Uterus (tissue), 4 donors: ENCODE results near the gene MAMDC4. TPM values are rescaled to one million over a fixed set of nuclear protein-coding genes. Genes with fewer than 3 reads are reported as not detected.

Source experiments
- DNase-seq, 2 donors: peaks; one replicate each; pipeline ENCODE4 v3.0.0-alpha.2; 2019 to 2020
- H3K27ac ChIP-seq, 2 donors: fragments of 200-600 bp; sonication (generic); 1 replicate in 1 of 2; 2 replicates in 1 of 2; pipeline ENCODE4 v1.5.1; 2016 to 2018
- H3K27me3 ChIP-seq, 2 donors: fragments of 200-600 bp; sonication (generic); one replicate each; pipeline ENCODE4 v1.5.1; 2018 to 2019; ENCODE audit warnings: control low read depth in 1 of 2
- H3K36me3 ChIP-seq, 2 donors: fragments of 200-600 bp; sonication (generic); one replicate each; pipeline ENCODE4 v1.5.1; 2019; ENCODE audit warnings: control low read depth in 1 of 2
- H3K4me1 ChIP-seq, 2 donors: fragments of 200-600 bp; sonication (generic); one replicate each; pipeline ENCODE4 v1.5.1; 2018 to 2019; ENCODE audit warnings: control low read depth in 1 of 2
- H3K4me3 ChIP-seq, 2 donors: fragments of 200-600 bp; sonication (generic); 1 replicate in 1 of 2; 2 replicates in 1 of 2; pipeline ENCODE4 v1.5.1; 2018 to 2019; ENCODE audit warnings: mild to moderate bottlenecking in 1 of 2
- H3K9me3 ChIP-seq, 2 donors: fragments of 200-600 bp; sonication (generic); one replicate each; pipeline ENCODE4 v1.5.1; 2019; ENCODE audit warnings: control low read depth in 1 of 2
- CTCF ChIP-seq, 4 experiments: fragments of 200-600 bp in 2 of 4; fragments of 450-650 bp in 2 of 4; sonication (generic) in 2 of 4; IDR thresholded peaks; one replicate each; pipeline ENCODE4 v1.5.1; 2016 to 2019; ENCODE audit warnings: antibody characterized with exemption in 4 of 4, mild to moderate bottlenecking in 2 of 4, moderate library complexity in 1 of 4
- POLR2A ChIP-seq, 2 donors: fragments of 450-650 bp; IDR thresholded peaks; one replicate each; pipeline ENCODE4 v1.6.1; 2016; ENCODE audit warnings: antibody characterized with exemption in 2 of 2, mild to moderate bottlenecking in 1 of 2, moderate library complexity in 1 of 2
- intact Hi-C: fragments of 100-400 bp; cut with DNase I; formaldehyde crosslinking; loops from one replicate; pipeline ENCODE4 v1.15.1; 2023; ENCODE audit warnings: low total_unique reads
- total RNA-seq, 4 donors: library from RNA; depleted of rRNA in 3 of 4; stranded (reverse); fragments of >200 nt in 3 of 4; gene quantifications; one replicate each; pipeline versions ENCODE4 v1.1.0 to v1.2.4, GENCODE V29; 2014 to 2023
- donor health status: DM: yes; HTN: yes; CAD: no.

The MAMDC4 gene
- total RNA-seq, 4 donors from 2014 or later, result 0.26 to 4.3 (median 4.2) TPM; not detected in 1

GRCh38 chr9:136852664-136853595, 784 bp downstream of the MAMDC4 start:
- H3K27ac ChIP-seq, result no peak overlapping the region
- no peak for TF ChIP-seq CTCF (IDR thresholded peaks at IDR 0.05)
- TF ChIP-seq POLR2A (IDR thresholded peaks at IDR 0.05), result no peak
- peak in 1 of 2 donors; percentile 17 for DNase-seq
- no peaks in the 10 kb centered on the region for H3K9me3 ChIP-seq
- H3K4me1 ChIP-seq, result peaks cover 5 to 9% of the 10 kb centered on the region in 2 donors
- H3K36me3 ChIP-seq, result no peaks in the 10 kb centered on the region
- intact Hi-C loops, result no loop called here
- H3K4me3 ChIP-seq, result no peak overlapping the region
- H3K27me3 ChIP-seq, result peaks cover 0 to 6% of the 10 kb centered on the region in 2 donors

DNA sequence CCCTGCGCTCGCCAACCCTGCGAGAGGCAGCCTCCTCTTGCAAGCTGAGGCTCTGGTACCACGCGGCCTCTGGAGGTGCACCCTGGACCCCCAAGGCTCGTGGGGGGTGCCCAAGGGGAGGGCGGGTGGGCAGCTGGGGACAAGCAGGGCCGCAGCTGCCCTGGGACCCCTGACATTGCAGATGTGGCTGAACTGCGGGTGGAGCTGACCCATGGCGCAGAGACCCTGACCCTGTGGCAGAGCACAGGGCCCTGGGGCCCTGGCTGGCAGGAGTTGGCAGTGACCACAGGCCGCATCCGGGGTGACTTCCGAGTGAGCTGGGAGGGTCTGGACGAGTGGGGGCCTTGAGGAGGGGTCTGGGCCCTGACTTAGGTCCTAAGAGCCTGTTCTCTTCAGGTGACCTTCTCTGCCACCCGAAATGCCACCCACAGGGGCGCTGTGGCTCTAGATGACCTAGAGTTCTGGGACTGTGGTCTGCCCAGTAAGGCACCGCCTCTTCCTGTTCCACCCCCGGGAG, 1.5 kb downstream of the MAMDC4 start:
- no peaks in the 10 kb centered on the region for H3K36me3 ChIP-seq
- H3K4me3 ChIP-seq, result no peak overlapping the region
- no peak for TF ChIP-seq CTCF (IDR thresholded peaks at IDR 0.05)
- no peak for TF ChIP-seq POLR2A (IDR thresholded peaks at IDR 0.05)
- peaks cover 5 to 9% of the 10 kb centered on the region in 2 donors for H3K4me1 ChIP-seq
- H3K27ac ChIP-seq, result no peak overlapping the region
- intact Hi-C loops, result no loop called here
- DNase-seq, result peak in 1 of 2 donors; percentile 15
- H3K9me3 ChIP-seq, result no peaks in the 10 kb centered on the region
- no peaks in the 10 kb centered on the region for H3K27me3 ChIP-seq

GRCh38 chr9:136854113-136854841, 2.1 kb downstream of the MAMDC4 start:
- Histone ChIP-seq H3K36me3 (no peaks in the 10 kb centered on the region), H3K4me3 (no peak overlapping the region), H3K9me3 (no peaks in the 10 kb centered on the region), H3K4me1 (peaks cover 5 to 9% of the 10 kb centered on the region in 2 donors), H3K27me3 (no peaks in the 10 kb centered on the region), H3K27ac (no peak overlapping the region)
- TF ChIP-seq CTCF (IDR thresholded peaks at IDR 0.05) (no peak), POLR2A (IDR thresholded peaks at IDR 0.05) (no peak)
- peak in 1 of 2 donors; percentile 21 for DNase-seq
- intact Hi-C loops, result no loop called here

DNA sequence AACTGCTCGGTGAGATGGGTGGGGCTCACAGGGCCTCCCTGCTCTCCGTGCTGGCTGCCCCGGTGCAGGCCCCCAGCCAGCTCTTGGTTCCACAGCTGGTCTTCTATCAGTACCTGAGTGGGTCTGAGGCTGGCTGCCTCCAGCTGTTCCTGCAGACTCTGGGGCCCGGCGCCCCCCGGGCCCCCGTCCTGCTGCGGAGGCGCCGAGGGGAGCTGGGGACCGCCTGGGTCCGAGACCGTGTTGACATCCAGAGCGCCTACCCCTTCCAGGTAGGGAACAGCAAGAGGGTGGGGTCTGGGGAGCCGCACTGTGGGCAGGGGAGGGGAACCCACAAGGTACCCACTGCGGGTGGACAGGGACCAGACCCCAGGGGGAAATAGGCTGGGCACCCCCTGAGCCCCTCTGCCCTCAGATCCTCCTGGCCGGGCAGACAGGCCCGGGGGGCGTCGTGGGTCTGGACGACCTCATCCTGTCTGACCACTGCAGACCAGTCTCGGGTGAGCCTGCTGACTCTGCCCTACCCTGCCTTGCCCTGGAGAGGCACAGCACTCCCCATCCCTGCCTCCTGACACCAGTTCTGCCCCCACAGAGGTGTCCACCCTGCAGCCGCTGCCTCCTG, 2.8 kb downstream of the MAMDC4 start:
- Histone ChIP-seq H3K4me3 (no peak overlapping the region), H3K27me3 (no peaks in the 10 kb centered on the region), H3K36me3 (no peaks in the 10 kb centered on the region), H3K4me1 (peaks cover 4 to 8% of the 10 kb centered on the region in 2 donors), H3K9me3 (no peaks in the 10 kb centered on the region), H3K27ac (no peak overlapping the region)
- TF ChIP-seq POLR2A (IDR thresholded peaks at IDR 0.05) (no peak), CTCF (IDR thresholded peaks at IDR 0.05) (no peak)
- peak in 1 of 2 donors; percentile 15 for DNase-seq
- intact Hi-C loops, result no loop called here
